MV-4-11 (cell line): Measurements from ENCODE around the gene NEK1.
"Not testable (repeated sequence)": the region's sequence is repeated elsewhere in the genome, so short reads cannot be mapped to it uniquely, and the experiment has no call there.

Source experiments
- DNase-seq: peaks from one replicate; lab custom pipeline; 2025; lab: John Stamatoyannopoulos, UW

The NEK1 gene

GRCh38 chr4:169493164-169493524 is 119.2 kb downstream of the NEK1 start:
- no peak for DNase-seq

DNA sequence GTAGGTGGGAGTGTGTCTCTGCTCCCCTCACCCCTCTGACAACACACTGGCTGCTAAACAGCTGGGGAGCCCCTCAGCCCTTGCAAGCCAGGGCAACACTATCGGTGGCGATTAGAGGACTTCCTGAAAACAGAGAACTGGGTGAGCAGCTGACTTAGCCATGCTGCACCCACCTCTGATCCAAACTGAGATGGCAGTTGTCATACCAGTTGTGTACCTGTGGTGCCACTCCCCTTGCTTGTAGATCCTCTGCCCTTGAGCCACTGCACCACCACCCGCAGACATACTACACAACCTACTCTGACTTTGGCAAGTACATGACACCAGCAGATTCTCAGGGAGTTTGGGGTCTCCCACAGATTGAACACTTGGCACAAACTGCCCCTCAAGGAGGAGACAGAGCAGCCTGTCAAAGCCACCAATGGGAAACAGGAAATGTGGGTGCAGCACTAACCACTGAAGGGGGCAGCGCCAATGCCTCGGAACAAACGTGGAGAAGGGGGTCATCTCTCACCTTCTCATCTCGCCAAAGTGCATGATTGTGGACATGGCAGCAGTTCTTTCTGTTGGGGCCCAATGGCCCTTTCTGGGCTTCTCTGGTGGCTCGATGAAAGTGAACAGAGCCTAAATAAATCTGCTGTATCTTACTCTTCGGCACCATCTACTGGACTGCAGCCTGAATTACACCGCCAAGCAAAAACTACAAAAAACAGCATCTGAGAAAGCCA is 119.8 kb downstream of the NEK1 start:
- peak; percentile 30 for DNase-seq

DNA sequence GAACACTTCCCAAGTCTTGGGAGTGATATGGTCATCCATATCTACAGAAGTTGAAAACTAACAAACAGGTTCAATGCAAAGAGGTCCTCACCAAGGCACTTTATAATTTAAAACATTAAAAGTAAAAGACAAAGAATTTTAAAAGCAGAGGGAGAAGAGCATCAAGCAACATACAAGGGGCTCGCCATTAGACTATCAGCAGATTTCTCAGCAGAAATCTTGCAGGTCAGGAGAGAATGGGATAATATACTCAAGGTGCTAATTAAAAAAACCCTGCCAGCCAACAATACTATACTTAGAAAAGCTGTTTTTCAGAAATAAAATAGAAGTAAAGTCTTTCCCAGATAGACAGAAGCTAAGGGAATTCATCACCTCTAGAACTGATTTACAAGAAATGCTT is 121.2 kb downstream of the NEK1 start:
- no peak for DNase-seq

- DNase-seq, result no peak
Observed at GRCh38 chr4:169489306-169489705, 123.1 kb downstream of the NEK1 start.

- DNase-seq, result peak; percentile 35
Observed at GRCh38 chr4:169485791-169486742, 126.3 kb downstream of the NEK1 start.

GRCh38 chr4:169485086-169485485 is 127.3 kb downstream of the NEK1 start:
- no peak for DNase-seq

DNA sequence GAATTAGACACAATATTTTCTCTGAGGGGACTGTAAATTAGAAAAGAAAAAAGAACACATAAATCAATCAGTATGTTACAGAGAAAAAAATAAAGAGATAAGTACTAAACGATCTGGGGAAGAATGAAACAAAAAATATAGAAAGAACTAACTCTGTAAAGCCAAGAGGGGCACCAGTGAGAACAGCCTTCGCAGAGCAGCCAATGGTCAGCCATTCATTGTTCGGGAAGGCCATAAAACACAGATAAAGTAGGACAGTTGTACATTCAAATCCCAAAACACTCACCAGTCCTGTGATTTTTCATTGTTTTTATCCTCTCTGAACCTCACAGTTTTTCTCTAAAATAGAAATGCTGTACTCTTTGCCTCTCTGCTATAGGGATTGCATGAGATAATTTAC is 127.9 kb downstream of the NEK1 start:
- DNase-seq, result no peak

GRCh38 chr4:169464080-169464479 is 148.3 kb downstream of the NEK1 start:
- DNase-seq, result no peak

DNA sequence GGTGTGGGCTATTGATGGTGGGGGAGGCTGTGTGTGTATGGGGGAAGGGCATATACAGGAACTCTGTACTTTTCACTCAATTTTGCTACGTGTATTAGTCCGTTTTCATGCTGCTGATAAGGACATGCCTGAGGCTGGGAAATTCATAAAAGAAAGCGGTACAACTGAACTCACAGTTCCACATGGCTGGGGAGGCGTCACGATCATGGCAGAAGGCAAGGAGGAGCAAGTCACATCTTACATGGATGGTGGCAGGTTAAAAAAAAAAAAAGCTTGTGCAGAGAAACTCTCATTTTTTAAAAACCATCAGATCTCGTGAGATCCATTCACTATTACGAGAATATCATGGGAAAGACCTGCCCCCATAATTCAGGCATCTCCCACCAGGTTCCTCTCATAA is 152.3 kb downstream of the NEK1 start:
- no peak for DNase-seq

- DNase-seq, result no peak
Observed at GRCh38 chr4:169458575-169458974, 153.8 kb downstream of the NEK1 start.

- DNase-seq, result not testable (repeated sequence)
Observed at GRCh38 chr4:169452644-169453043, 159.7 kb downstream of the NEK1 start.

- not testable (repeated sequence) for DNase-seq
Observed at GRCh38 chr4:169448935-169449334, 163.4 kb downstream of the NEK1 start.

GRCh38 chr4:169446824-169447223 is 165.6 kb downstream of the NEK1 start:
- peak; percentile 0 for DNase-seq

DNA sequence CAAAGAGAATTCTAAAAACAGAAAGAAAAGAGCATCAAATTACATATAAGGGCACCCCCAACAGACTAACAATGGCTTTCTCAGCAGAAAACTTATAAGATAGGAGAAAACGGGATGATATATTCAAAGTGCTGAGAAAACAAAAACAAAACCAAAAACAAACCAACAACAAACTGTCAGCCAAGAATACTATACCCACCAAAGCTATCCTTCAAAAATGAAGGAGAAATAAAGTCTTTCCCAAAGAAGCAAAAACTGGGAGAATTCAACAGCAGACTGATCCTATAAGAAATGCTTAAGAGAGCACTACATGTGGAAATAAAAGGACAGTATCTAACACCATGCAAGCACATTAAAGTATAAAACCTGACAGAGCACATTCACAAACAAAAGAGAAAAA is 168.6 kb downstream of the NEK1 start:
- no peak for DNase-seq

GRCh38 chr4:169440446-169440845 is 171.9 kb downstream of the NEK1 start:
- DNase-seq, result peak; percentile 72

DNA sequence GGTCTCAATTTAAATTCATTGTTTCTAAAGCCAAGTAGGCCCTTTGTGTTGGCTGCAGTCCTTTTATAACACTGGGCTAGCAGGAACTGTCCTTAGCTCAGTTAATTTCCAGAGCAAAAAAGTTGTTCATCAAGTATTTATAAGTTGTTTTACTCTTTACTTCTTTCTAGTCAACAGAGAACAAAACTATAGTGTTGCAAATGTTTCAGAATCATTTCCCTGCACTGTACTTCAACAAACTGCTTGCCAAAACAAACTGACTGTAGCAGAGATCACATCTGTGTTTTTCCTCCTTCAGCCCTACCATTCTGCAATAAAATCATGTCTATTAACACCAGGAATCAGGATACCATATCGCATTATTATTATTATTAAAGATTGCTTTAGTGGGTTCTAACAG is 173.1 kb downstream of the NEK1 start:
- DNase-seq, result no peak

DNA sequence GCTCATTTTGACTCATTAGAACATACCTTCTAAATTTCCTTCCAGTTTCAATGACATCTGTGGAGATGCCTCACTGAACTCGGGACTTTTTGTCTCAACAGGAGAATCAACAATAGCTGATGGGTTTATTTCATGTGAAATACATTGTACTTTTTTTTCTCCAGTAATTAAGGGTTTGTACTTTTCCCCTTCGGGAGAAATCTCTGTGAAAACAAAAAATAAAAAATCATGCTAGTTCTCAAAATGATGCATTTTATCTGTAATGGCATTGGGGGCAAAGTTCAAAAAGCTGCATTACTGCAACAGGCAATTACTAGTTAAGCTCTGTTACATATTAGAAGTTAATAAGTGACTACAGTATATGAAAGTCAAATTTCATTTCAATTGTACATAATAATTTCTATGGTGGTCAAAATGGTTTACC is 174.3 kb downstream of the NEK1 start:
- no peak for DNase-seq

GRCh38 chr4:169437299-169438047 is 174.9 kb downstream of the NEK1 start:
- DNase-seq, result no peak

DNA sequence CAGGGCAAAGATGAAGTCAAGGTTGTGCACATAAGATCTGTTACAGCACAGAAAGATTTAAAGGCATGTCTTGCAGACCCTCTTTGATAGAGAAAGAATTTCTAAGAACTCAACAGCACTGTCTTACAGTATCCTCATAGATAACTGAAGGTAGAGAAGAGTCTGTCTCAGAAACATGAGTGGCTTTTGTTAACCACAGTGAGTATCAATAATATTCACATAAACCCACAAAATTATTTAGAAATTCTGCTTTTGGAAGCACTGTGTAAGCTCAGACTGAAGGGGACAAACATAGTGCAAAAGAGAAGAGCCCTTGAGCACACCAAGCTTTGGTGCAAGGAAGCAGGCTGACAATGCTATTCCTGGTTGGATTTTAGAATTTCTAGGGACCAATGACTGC is 175.6 kb downstream of the NEK1 start:
- DNase-seq, result no peak

DNA sequence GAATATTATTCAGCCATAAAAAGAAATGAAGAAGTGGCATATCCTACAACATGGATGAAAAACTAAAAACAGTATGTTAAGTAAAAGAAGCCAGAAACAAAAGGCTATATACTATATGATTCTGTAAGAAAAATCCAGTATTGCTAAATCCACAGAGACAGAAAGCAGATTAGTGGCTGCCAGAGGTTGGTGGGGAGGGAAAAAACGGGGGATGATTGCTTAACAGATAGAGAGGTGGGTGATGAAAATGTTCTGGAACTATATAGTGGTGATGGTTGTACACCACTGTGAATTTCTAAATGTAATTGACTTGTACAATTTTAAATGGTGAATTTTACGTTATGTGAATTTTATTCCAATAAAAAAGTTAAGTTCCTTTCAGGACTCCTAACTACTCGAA is 184.0 kb downstream of the NEK1 start:
- peak; percentile 22 for DNase-seq

DNA sequence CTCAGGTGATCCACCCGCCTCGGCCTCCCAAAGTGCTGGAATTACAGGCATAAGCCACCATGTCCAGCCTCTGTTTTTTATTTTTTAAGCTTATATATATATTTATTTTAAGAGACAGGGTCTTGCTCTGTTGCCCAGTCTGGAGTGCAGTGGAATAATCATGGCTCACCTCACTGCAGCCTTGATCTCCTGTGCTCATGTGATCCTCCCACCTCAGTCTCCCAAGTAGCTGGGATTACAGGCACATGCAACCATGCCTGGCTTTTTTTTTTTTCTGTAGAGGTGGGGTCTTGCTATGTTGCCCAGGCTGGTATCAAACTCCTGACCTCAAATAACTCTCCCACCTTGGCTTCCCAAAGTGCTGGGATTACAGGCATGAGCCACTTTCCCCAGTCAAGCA is 184.7 kb downstream of the NEK1 start:
- DNase-seq, result not testable (repeated sequence)

GRCh38 chr4:169420291-169420690 is 192.1 kb downstream of the NEK1 start:
- no peak for DNase-seq

DNA sequence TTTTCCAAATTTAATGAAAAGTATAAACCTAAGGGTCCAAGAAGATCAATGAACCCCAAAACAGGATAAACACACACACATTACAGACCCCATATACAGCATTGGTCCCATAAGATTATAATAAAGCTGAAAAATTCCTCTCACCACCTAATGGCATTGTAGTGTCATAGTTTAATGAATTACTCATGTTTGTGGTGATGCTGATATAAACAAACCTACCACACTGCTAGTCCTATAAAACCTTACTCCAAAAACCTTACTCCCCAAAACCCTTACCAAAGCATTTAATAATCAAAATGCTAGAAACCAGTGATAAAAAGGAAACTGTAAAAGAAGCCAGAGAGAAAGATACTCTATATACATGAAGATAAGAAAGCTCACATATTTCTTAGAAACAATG is 193.5 kb downstream of the NEK1 start:
- DNase-seq, result no peak
